ENCODE data around the gene POC1B.

DNA sequence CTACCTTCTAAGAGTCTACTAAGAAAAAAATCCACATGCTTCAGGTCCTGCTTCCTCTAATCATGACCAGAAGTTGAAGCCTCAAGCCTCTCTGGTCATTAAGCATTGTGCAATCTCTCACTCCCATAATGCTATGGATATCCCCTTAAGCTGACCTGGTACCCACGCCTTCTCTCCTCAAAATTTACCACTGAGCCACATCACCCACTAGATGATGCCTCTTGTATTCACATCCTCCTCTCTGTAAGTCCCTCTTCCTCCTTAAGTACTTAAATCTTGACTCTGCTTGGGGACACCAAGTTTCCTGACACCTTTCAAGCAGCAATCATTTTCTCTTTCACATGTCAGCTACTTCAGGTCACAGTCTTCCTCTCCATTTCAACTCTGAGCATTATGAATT, 11.1 kb downstream of the POC1B start:
- TF ChIP-seq POLR2A (IDR thresholded peaks at IDR 0.05) = no peak
- TF ChIP-seq, protein P1, sequence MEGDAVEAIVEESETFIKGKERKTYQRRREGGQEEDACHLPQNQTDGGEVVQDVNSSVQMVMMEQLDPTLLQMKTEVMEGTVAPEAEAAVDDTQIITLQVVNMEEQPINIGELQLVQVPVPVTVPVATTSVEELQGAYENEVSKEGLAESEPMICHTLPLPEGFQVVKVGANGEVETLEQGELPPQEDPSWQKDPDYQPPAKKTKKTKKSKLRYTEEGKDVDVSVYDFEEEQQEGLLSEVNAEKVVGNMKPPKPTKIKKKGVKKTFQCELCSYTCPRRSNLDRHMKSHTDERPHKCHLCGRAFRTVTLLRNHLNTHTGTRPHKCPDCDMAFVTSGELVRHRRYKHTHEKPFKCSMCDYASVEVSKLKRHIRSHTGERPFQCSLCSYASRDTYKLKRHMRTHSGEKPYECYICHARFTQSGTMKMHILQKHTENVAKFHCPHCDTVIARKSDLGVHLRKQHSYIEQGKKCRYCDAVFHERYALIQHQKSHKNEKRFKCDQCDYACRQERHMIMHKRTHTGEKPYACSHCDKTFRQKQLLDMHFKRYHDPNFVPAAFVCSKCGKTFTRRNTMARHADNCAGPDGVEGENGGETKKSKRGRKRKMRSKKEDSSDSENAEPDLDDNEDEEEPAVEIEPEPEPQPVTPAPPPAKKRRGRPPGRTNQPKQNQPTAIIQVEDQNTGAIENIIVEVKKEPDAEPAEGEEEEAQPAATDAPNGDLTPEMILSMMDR (IDR thresholded peaks at IDR 0.05) = no peak
